ENCODE results near the gene HLA-DOA. TPM values are rescaled to one million over a fixed set of nuclear protein-coding genes. Genes with fewer than 3 reads are reported as not detected.
A peak's percentile ranks its signal among the peaks of the same experiment; 100 is the strongest.

HLA-DOA gene
- total and polyA plus RNA-seq, 4 donors: 0.69 to 3.0 (median 1.6) TPM

DNA sequence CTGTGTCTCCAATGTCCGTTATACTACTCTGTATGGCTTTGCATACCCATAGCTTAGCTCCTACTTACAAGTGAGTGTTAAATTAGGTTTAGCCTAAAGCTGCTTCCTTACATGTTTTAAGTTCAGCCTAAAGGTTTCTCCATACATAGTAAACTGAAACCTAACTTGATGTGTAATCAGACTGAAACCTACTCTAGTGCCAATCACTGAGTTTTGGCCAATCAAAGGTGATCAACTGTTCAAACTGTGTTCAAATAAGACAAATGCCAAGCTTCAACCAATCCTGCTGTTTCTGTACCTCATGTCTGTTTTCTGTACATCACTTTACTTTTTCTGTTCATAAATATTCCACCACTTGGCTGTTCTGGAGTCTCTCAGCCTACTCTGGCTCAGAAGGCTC, 20.0 kb downstream of the HLA-DOA start:
- Histone ChIP-seq H3K27ac (ENCODE audit: low read depth in 1 of 2, low read length in 2 of 2) (no peak overlapping the region), H3K9ac (ENCODE audit: low read depth in 1 of 2, low read length in 2 of 2) (no peak overlapping the region), H3K36me3 (ENCODE audit: control insufficient read depth in 4 of 4, insufficient read depth in 3 of 4, low read depth in 1 of 4, low read length in 3 of 4) (no peaks in the 10 kb centered on the region), H3K4me3 (ENCODE audit: low read depth in 1 of 3, low read length in 3 of 3) (no peak overlapping the region), H3K4me1 (ENCODE audit: control insufficient read depth in 4 of 4, insufficient read depth in 4 of 4, low read length in 3 of 4) (peaks cover 0 to 4% (median 2%) of the 10 kb centered on the region in 4 donors), H3K9me3 (ENCODE audit: control insufficient read depth in 4 of 4, low read length in 3 of 4) (no peaks in the 10 kb centered on the region), H3K27me3 (ENCODE audit: control insufficient read depth in 4 of 4, insufficient read depth in 4 of 4, low read length in 3 of 4) (no peaks in the 10 kb centered on the region)
- TF ChIP-seq, protein P1, sequence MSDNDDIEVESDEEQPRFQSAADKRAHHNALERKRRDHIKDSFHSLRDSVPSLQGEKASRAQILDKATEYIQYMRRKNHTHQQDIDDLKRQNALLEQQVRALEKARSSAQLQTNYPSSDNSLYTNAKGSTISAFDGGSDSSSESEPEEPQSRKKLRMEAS (IDR thresholded peaks at IDR 0.05): no peak
- no peak for TF ChIP-seq JUND (IDR thresholded peaks at IDR 0.05)
- no peak for TF ChIP-seq RXRA (IDR thresholded peaks at IDR 0.05)
- TF ChIP-seq YY1 (IDR thresholded peaks at IDR 0.05): no peak
- no peak for TF ChIP-seq FOXA2 (IDR thresholded peaks at IDR 0.05)
- TF ChIP-seq EGR1 (IDR thresholded peaks at IDR 0.05; ENCODE audit: low read depth in 2 of 2): no peak
- no peak for TF ChIP-seq TAF1 (conservative IDR thresholded peaks at IDR 0.05)
- 95% methylated on average over 1 of the region's 1 CpG for WGBS
- no peak for DNase-seq (ENCODE audit: low spot score)

DNA sequence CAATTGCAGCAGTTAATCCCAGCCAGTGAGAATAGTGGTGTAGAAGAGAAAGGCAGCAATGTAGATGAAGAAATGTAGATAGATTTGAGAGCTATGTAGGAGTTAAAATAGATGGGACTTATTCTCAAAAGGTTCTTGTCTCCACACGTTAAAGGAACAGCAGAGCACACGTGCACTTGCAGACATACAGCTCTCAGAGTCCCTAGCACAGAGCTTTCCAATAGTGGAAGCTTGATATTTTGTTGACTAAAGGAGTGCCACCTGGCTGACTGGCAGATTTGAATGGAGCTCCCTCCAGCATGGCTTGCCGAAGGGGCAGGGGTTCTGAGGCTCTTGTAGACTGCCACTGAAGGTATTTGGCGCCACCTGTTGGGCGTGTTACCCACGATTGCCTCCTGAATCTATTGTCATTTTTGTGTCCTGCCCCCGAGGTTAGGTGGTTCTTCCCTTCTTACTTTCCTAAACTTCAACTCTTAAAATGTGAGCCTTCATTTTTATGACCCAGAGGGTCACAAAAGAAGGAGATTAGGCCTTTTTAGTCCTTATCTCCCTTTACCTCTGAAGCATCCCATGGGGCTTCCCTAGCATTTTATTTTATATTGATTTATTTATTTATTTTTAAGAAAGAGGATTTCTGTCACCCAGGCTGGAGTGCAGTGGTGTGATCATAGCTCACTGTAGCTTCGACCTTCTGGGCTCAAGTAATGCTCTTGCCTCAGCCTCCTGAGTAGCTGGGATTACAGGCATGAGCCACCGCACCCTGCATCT, 24.6 kb downstream of the HLA-DOA start:
- Histone ChIP-seq H3K27ac (ENCODE audit: low read depth in 1 of 2, low read length in 2 of 2) (no peak overlapping the region), H3K4me3 (ENCODE audit: low read depth in 1 of 3, low read length in 3 of 3) (no peak overlapping the region), H3K9me3 (ENCODE audit: control insufficient read depth in 4 of 4, low read length in 3 of 4) (no peaks in the 10 kb centered on the region), H3K27me3 (ENCODE audit: control insufficient read depth in 4 of 4, insufficient read depth in 4 of 4, low read length in 3 of 4) (no peaks in the 10 kb centered on the region), H3K9ac (ENCODE audit: low read depth in 1 of 2, low read length in 2 of 2) (no peak overlapping the region), H3K4me1 (ENCODE audit: control insufficient read depth in 4 of 4, insufficient read depth in 4 of 4, low read length in 3 of 4) (peaks cover 0 to 11% (median 3%) of the 10 kb centered on the region in 4 donors), H3K36me3 (ENCODE audit: control insufficient read depth in 4 of 4, insufficient read depth in 3 of 4, low read depth in 1 of 4, low read length in 3 of 4) (peaks cover 10 to 24% (median 20%) of the 10 kb centered on the region in 4 donors)
- TF ChIP-seq HNF4A (conservative IDR thresholded peaks at IDR 0.05) (peak in 1 of 2 donors; percentile 26), SP1 (IDR thresholded peaks at IDR 0.05) (peak; percentile 24), TAF1 (conservative IDR thresholded peaks at IDR 0.05) (no peak), RXRA (IDR thresholded peaks at IDR 0.05) (peak; percentile 9 to 35), YY1 (IDR thresholded peaks at IDR 0.05) (no peak), EGR1 (IDR thresholded peaks at IDR 0.05; ENCODE audit: low read depth in 2 of 2) (no peak), HNF4G (IDR thresholded peaks at IDR 0.05) (no peak), GABPA (IDR thresholded peaks at IDR 0.05 in 1 of 2, conservative IDR thresholded peaks at IDR 0.05 in 1 of 2) (no peak), JUND (IDR thresholded peaks at IDR 0.05) (no peak), NR2F2 (IDR thresholded peaks at IDR 0.05) (no peak), RAD21 (IDR thresholded peaks at IDR 0.05) (peak; percentile 96), FOXA2 (IDR thresholded peaks at IDR 0.05) (no peak), FOXA1 (IDR thresholded peaks at IDR 0.05) (no peak)
- TF ChIP-seq, protein P2, sequence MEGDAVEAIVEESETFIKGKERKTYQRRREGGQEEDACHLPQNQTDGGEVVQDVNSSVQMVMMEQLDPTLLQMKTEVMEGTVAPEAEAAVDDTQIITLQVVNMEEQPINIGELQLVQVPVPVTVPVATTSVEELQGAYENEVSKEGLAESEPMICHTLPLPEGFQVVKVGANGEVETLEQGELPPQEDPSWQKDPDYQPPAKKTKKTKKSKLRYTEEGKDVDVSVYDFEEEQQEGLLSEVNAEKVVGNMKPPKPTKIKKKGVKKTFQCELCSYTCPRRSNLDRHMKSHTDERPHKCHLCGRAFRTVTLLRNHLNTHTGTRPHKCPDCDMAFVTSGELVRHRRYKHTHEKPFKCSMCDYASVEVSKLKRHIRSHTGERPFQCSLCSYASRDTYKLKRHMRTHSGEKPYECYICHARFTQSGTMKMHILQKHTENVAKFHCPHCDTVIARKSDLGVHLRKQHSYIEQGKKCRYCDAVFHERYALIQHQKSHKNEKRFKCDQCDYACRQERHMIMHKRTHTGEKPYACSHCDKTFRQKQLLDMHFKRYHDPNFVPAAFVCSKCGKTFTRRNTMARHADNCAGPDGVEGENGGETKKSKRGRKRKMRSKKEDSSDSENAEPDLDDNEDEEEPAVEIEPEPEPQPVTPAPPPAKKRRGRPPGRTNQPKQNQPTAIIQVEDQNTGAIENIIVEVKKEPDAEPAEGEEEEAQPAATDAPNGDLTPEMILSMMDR (IDR thresholded peaks at IDR 0.05; ENCODE audit: low read depth, low read length, missing input control): peak; percentile 85
- TF ChIP-seq, protein P3, sequence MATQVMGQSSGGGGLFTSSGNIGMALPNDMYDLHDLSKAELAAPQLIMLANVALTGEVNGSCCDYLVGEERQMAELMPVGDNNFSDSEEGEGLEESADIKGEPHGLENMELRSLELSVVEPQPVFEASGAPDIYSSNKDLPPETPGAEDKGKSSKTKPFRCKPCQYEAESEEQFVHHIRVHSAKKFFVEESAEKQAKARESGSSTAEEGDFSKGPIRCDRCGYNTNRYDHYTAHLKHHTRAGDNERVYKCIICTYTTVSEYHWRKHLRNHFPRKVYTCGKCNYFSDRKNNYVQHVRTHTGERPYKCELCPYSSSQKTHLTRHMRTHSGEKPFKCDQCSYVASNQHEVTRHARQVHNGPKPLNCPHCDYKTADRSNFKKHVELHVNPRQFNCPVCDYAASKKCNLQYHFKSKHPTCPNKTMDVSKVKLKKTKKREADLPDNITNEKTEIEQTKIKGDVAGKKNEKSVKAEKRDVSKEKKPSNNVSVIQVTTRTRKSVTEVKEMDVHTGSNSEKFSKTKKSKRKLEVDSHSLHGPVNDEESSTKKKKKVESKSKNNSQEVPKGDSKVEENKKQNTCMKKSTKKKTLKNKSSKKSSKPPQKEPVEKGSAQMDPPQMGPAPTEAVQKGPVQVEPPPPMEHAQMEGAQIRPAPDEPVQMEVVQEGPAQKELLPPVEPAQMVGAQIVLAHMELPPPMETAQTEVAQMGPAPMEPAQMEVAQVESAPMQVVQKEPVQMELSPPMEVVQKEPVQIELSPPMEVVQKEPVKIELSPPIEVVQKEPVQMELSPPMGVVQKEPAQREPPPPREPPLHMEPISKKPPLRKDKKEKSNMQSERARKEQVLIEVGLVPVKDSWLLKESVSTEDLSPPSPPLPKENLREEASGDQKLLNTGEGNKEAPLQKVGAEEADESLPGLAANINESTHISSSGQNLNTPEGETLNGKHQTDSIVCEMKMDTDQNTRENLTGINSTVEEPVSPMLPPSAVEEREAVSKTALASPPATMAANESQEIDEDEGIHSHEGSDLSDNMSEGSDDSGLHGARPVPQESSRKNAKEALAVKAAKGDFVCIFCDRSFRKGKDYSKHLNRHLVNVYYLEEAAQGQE (IDR thresholded peaks at IDR 0.05): no peak
- TF ChIP-seq, protein P4, sequence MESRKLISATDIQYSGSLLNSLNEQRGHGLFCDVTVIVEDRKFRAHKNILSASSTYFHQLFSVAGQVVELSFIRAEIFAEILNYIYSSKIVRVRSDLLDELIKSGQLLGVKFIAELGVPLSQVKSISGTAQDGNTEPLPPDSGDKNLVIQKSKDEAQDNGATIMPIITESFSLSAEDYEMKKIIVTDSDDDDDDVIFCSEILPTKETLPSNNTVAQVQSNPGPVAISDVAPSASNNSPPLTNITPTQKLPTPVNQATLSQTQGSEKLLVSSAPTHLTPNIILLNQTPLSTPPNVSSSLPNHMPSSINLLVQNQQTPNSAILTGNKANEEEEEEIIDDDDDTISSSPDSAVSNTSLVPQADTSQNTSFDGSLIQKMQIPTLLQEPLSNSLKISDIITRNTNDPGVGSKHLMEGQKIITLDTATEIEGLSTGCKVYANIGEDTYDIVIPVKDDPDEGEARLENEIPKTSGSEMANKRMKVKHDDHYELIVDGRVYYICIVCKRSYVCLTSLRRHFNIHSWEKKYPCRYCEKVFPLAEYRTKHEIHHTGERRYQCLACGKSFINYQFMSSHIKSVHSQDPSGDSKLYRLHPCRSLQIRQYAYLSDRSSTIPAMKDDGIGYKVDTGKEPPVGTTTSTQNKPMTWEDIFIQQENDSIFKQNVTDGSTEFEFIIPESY (IDR thresholded peaks at IDR 0.05): no peak
- TF ChIP-seq, protein P1 (IDR thresholded peaks at IDR 0.05): peak; percentile 19
- TF ChIP-seq, protein P5, sequence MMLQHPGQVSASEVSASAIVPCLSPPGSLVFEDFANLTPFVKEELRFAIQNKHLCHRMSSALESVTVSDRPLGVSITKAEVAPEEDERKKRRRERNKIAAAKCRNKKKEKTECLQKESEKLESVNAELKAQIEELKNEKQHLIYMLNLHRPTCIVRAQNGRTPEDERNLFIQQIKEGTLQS (IDR thresholded peaks at IDR 0.05): no peak
- DNase-seq (ENCODE audit: low spot score): peak; percentile 88
- 13% methylated on average over 9 of the region's 9 CpGs for WGBS

All from liver (tissue), 9 donors.